Measurements from ENCODE around the gene TNPO3.
"Not testable (repeated sequence)": the region's sequence is repeated elsewhere in the genome, so short reads cannot be mapped to it uniquely, and the experiment has no call there.

The TNPO3 gene

GRCh38 chr7:128921866-128922440 is 133.0 kb downstream of the TNPO3 start:
- no peak for DNase-seq (ENCODE audit: low read depth)

DNA sequence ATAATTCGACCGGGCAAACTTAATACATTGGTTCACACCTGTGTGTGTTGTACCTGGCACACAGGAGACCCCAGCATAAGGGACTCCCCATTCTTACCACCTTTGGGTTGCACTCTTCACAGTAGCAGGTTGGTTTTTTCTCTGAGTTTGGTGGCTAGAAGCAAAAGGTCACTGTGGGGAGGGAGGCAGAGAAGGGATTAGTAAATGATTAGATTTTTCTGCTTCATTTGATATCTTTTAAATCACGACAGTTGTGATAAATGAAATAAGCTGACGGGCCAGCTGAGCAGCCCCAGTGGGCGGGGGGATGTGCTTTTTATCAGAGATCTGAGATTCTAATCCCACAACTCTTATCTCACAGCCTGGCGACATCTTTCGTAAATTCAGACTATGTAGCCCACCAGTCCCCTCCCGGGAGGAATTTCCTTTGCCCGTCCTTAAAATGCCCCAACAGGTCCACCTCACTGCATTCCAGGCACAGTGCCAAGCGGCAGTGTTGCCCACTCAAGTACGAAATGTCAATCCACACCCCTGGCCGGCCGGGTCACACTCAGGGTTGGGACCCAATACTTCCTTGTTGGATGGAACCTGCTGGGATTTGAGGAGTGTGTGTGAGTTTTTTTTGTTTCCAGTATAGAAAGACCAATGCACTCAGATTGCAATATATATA is 133.9 kb downstream of the TNPO3 start:
- no peak for DNase-seq (ENCODE audit: low read depth)

GRCh38 chr7:128919881-128920799 is 134.8 kb downstream of the TNPO3 start:
- no peak for DNase-seq (ENCODE audit: low read depth)

GRCh38 chr7:128919241-128919640 is 135.7 kb downstream of the TNPO3 start:
- no peak for DNase-seq (ENCODE audit: low read depth)

DNA sequence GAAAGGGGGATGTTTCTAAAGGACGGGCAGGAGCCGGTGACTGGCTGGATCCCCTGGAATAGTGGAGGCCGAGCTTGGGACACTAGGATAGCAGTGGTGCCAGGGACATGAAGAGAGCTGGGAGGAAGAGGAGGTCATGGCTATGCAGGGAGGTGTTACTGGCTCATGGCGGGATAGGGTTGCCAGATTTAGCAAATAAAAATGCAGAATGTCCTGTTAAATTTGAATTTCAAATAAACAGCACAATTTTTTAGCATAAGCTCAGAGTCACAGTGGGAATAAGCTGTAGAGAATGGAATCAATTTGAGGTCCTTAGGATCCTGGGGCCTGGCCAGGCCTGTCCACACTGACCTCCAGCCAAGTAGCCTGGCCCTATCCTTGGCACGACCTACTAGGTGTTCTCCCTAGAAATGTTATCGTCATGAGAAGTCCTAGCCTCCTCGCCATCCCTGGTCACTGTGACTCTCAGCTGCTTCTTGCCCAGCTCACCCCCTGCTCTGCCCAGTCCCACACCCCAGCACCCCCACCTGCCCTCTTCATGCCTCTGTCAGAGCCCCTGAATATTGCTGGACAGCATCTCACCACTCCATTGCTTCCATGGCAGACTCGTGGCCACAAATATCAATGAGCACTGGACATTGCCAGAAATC is 136.8 kb downstream of the TNPO3 start:
- no peak for DNase-seq (ENCODE audit: low read depth)

DNA sequence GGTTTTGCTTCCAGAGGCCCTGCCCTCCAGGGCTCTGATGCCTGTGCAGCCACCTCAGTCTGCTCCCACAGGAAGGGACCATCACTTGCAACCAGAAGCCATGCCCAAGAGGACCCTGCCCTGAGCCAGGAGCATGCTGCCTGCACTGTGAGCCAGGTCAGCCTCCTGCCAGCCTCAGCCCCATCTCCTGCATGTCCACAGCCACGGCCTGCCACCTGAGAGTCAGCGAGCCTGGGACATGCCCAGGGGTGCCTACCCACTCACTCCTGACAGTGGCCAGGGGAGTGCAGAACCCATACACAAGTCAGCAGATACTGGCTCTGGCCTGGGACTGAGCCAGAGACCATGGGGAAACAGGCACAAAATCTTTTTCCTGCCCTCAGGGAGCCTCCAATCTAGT is 137.8 kb downstream of the TNPO3 start:
- DNase-seq (ENCODE audit: low read depth) = no peak

DNA sequence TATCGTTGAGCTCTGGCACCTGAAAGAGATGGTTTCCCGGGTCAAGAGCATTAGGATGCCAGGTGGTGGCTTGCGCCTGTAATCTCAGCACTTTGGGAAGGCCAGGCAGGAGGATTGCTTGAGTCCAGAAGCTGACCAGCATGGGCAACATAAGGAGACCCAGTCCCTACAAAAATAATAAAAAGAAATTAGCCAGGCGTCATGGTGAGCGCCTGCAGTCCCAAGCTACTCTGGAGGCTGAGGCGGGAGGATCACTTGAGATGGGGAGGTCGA is 138.3 kb downstream of the TNPO3 start:
- DNase-seq (ENCODE audit: low read depth) = no peak

GRCh38 chr7:128915841-128916642 is 138.9 kb downstream of the TNPO3 start:
- no peak for DNase-seq (ENCODE audit: low read depth)

DNA sequence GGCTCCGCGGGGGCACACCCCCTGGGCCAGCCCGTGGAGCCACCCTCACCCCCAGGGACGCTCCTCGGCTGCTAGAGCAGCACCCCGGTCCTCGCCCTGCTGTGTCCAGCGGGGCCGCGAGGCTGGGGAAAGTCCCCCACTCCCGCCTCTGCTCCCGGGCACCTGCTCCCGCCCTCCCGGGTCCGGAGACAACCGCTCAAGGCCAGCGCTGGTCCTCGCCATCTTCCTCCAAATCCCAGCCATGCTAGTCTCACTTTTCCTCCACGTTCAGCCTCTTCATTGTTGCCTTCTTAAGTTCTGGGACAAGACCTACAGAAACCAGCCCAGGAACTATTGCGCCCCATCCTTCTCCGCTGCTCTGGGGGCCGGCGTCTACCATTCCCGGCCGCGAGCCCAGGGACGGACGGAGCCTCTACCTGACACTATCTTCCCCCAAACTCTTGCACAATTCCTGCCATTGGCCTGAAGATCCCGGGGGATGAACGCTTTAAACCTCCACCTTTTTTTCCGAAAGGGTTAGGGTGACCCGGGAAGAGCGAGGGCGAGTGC is 139.6 kb downstream of the TNPO3 start:
- no peak for DNase-seq (ENCODE audit: low read depth)

DNA sequence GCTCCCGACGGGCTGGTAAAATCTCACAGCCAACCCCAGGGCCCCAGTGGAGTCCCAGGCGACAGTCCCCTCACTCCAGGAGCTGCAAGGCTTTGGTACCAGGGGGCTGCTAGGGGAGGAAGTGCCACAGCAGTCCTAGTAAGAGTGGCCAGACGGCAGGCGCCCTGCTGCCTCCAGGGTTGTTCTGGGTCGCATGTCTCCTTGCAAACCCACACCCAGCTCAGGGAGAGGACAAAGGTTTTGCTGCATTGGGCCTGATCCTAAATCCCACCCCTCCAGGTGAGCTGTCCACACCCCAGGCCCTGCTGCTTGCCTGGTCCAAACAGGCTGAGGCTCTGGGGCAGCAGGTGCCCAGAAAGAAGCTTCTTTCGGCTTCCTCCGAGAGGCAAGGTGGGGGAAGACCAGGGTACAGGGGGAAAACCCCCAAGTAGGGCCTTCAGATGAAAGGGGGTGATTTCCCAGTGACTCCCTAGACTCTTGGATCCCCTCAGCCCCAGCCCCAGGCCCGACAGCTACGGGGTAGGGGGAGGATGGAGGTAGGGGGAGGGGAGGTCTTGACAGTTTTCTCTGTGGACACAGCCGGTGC is 140.3 kb downstream of the TNPO3 start:
- DNase-seq (ENCODE audit: low read depth) = no peak

GRCh38 chr7:128913870-128914565 is 140.9 kb downstream of the TNPO3 start:
- no peak for DNase-seq (ENCODE audit: low read depth)

GRCh38 chr7:128912709-128913495 is 142.0 kb downstream of the TNPO3 start:
- DNase-seq (ENCODE audit: low read depth) = not testable (repeated sequence)

GRCh38 chr7:128912281-128912680 is 142.6 kb downstream of the TNPO3 start:
- no peak for DNase-seq (ENCODE audit: low read depth)

DNA sequence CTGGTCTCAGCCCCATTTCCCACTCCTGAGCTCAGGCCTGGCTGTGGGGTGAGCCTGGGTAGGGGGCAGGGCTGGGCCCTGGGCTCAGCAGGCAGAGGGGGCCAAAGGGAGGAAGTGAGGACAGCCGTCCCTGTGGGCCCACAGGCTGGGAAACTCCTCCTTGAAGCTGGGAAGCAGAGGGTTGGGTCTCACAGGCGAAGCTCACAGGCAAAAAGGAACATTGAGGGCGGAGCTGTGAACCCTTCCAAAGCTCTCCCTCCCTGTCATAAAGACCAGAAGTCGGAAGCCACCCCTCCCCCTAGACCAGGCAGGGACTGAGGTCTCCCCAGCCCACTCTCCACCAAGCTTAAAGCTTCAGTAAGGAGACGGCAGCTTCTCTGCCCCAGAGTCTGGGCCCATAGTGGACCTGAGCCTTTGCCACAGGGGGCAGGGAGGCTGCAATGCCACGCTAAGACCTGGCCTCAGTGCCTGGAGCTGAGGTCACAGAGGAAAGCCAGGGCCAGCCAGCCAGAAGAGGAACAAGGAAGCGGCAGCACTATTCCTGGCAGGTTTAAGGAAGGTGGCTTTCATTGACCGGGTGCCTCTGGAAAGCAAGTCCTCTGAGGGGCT is 143.4 kb downstream of the TNPO3 start:
- no peak for DNase-seq (ENCODE audit: low read depth)

DNA sequence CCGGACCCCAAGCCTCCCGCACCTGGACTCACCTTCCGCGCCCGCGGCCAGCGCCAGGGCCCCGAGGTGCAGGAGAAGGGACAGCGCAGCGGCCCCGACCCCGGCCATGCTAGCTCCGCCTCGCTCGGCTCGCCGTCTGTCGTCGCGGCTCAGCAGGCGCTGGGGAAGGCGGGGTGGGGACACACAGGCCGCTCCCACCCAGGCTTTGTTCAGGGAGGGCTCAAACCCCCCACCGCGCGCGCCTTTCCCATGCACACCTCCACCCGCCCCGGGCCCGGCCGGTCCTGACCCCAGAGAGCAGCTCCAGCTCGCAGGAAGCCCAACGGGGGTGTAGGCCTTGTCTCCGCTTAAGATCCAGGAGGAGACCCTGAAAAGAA is 144.4 kb downstream of the TNPO3 start, which contains the start of gene KCP:
TSS of gene KCP (minus strand) at position 141 of the 377 bp plus-strand sequence. CDS start at position 108, 33 bp downstream.
- no peak for DNase-seq (ENCODE audit: low read depth)

DNA sequence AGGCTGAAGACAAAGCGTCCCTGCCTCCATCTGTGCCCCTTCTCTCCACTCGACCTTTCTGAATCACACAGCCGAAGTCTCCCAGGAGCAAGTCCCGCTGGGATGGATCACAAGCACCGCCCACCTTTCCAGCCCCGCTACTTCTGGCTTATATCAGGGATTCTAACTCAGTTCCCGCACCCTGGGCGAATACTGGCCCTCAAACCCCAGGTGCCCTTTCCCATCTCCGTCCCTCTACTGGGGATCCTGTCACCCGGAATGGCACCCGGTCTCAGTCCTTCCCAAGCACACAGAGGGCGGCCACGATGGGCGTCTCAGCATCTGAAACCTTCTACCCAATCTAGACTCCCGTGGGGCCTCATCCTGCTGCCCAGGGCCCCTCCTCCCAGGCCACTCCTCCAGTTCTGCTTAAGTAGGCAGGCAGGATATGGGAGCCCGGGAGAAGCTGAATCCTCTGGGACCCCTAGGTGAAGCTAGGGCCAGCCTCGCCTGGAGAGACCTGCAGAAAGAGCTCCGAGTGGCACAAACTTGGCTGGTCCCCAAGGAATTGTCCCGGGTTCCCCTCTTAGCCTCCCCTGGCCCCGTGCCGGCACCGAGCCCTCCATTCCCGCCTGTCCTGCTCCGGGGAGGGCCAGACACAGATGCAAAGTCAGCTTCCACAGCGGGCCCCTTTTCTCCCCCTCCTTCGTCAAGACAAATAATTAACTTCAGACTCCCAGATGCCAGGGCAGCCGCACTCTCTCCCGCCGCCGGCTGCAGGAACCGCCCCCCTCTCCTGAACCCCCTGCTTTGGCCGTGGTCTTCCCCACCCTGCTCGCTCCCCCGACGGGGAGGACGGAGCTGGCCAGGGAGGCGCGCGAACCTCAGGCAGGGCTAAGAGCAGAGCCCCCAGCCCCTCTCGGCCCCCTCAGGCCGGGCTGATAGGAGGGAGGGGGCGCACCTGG is 145.0 kb downstream of the TNPO3 start:
- no peak for DNase-seq (ENCODE audit: low read depth)

GRCh38 chr7:128908750-128909624 is 145.9 kb downstream of the TNPO3 start:
- no peak for DNase-seq (ENCODE audit: low read depth)

Measured in activated T-cell treated with anti-CD3 and anti-CD28 coated beads for 48 hours (primary cell).